ENCODE measurements around the gene NONO.

- TF ChIP-seq CTCF (IDR thresholded peaks at IDR 0.05), result no peak
- no peak for TF ChIP-seq POLR2A (IDR thresholded peaks at IDR 0.05)
- no peak for TF ChIP-seq POLR2AphosphoS5 (IDR thresholded peaks at IDR 0.05)
Observed at GRCh38 chrX:71244359-71245128, 38.9 kb upstream of the NONO start.
